Activated T-helper 1 cell treated with anti-CD3 and anti-CD28 coated beads, Interleukin-12 subunit alpha, Interleukin-12 subunit beta, Interleukin-2, Interleukin-4 antibody, amounts not matched to agents 30 ng/mL and 10 ng/mL and 1 ng/mL, durations not matched to agents 14 hours and 24 hours and 36 hours (primary cell): ENCODE data around the gene HK2. TPM values are rescaled to one million over a fixed set of nuclear protein-coding genes. Genes with fewer than 3 reads are reported as not detected.

ENCODE experiments used
- DNase-seq: peaks from one replicate; pipeline ENCODE4 v3.0.0; 2021; ENCODE audit warnings: low spot score
- H3K27ac Mint-ChIP-seq: one replicate; pipeline ENCODE4 v1.8.0; 2021; ENCODE audit warnings: mild to moderate bottlenecking, mixed read lengths
- H3K27me3 Mint-ChIP-seq: one replicate; pipeline ENCODE4 v1.8.0; 2022; ENCODE audit warnings: mild to moderate bottlenecking, moderate library complexity, mixed read lengths; ENCODE audit not compliant: insufficient read depth
- H3K36me3 Mint-ChIP-seq: one replicate; pipeline ENCODE4 v1.8.0; 2021; ENCODE audit warnings: low read depth, mixed read lengths
- H3K4me1 Mint-ChIP-seq: one replicate; pipeline ENCODE4 v1.8.0; 2021; ENCODE audit warnings: low read depth, mixed read lengths
- H3K4me3 Mint-ChIP-seq: one replicate; pipeline ENCODE4 v1.8.0; 2021; ENCODE audit warnings: mild to moderate bottlenecking, moderate library complexity, mixed read lengths
- H3K9me3 Mint-ChIP-seq: one replicate; pipeline ENCODE4 v1.8.0; 2021; ENCODE audit warnings: mixed read lengths
- intact Hi-C: fragments of 100-400 bp; cut with micrococcal nuclease; formaldehyde crosslinking; loops from one replicate; pipeline ENCODE4 v1.15.1; 2024
- total RNA-seq: library from RNA; stranded (reverse); gene quantifications from 2 replicates; pipeline ENCODE4 v1.2.3, GENCODE V29; 2022

Gene HK2
- total RNA-seq, 1 donor from 2014 or later: 94.5 TPM

DNA sequence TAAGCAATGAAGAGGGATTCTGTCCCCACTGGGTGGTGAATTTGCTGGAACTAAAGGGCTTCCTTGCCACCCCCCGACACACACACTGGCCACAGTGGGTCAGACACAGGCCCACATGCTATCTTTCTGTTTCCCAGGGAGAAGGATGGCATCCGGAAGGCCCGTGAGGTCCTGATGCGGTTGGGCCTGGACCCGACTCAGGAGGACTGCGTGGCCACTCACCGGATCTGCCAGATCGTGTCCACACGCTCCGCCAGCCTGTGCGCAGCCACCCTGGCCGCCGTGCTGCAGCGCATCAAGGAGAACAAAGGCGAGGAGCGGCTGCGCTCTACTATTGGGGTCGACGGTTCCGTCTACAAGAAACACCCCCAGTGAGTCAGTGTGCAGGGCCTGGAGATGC is 44.6 kb downstream of the HK2 start:
- Mint-ChIP-seq H3K4me1 (peaks cover 7% of the 10 kb centered on the region), H3K36me3 (peaks cover 51% of the 10 kb centered on the region), H3K27me3 (no peaks in the 10 kb centered on the region), H3K9me3 (no peaks in the 10 kb centered on the region), H3K4me3 (no peak overlapping the region), H3K27ac (no peak overlapping the region)
- intact Hi-C loops: no loop called here
- no peak for DNase-seq

- peaks cover 50% of the 10 kb centered on the region for H3K36me3 Mint-ChIP-seq
- intact Hi-C loops: no loop called here
- H3K27me3 Mint-ChIP-seq: no peaks in the 10 kb centered on the region
- no peak overlapping the region for H3K27ac Mint-ChIP-seq
- no peaks in the 10 kb centered on the region for H3K9me3 Mint-ChIP-seq
- H3K4me3 Mint-ChIP-seq: no peak overlapping the region
- DNase-seq: no peak
- H3K4me1 Mint-ChIP-seq: peaks cover 7% of the 10 kb centered on the region
Measured at GRCh38 chr2:74880054-74880728, 46.3 kb downstream of the HK2 start.

DNA sequence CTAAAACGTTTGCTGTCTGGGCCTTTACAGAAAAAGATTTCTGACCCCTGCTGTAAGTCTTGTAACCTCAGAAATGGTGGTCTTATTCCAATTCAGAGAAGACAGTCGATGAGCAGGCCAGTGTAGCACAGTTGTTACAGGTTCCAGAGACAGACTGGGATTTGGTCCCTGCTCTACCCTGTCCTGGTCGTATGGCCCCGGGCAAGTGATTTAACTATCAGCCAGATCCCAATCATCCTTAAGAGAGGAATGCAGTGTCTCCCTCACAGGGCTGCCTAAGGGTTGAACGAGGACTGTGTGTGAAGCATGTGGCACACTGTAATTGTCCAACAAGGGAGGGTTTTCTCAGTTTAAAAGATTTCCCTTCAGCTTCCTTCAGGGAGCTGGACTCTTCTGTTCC is 47.2 kb downstream of the HK2 start:
- peaks cover 4% of the 10 kb centered on the region for H3K4me1 Mint-ChIP-seq
- H3K4me3 Mint-ChIP-seq: no peak overlapping the region
- H3K36me3 Mint-ChIP-seq: peaks cover 51% of the 10 kb centered on the region
- intact Hi-C loops: no loop called here
- no peaks in the 10 kb centered on the region for H3K9me3 Mint-ChIP-seq
- no peak overlapping the region for H3K27ac Mint-ChIP-seq
- no peak for DNase-seq
- H3K27me3 Mint-ChIP-seq: no peaks in the 10 kb centered on the region

GRCh38 chr2:74881626-74882298 is 47.8 kb downstream of the HK2 start:
- no peak overlapping the region for H3K27ac Mint-ChIP-seq
- H3K9me3 Mint-ChIP-seq: no peaks in the 10 kb centered on the region
- peaks cover 50% of the 10 kb centered on the region for H3K36me3 Mint-ChIP-seq
- H3K4me3 Mint-ChIP-seq: no peak overlapping the region
- intact Hi-C loops: no loop called here
- DNase-seq: no peak
- H3K4me1 Mint-ChIP-seq: no peaks in the 10 kb centered on the region
- no peaks in the 10 kb centered on the region for H3K27me3 Mint-ChIP-seq

DNA sequence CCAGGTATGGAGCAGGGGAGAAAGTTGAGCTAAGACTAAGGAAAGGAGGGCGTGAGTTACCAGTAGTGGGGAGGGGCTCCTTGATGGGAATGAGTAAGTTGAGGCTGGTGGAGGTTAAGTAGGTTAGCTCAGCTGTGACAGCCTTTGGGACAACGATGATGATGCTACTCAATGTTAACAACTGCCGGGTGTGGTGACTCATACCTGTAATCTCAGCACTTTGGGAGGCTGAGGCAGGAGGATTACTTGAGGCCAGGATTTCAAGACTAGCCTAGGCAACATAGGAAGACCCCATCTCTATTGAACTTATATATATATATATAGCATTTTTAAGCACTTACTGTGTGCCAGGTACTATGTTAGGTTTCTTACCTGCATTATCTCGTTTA is 48.4 kb downstream of the HK2 start:
- peaks cover 51% of the 10 kb centered on the region for H3K36me3 Mint-ChIP-seq
- DNase-seq: no peak
- intact Hi-C loops: no loop called here
- no peaks in the 10 kb centered on the region for H3K4me1 Mint-ChIP-seq
- no peak overlapping the region for H3K4me3 Mint-ChIP-seq
- H3K9me3 Mint-ChIP-seq: no peaks in the 10 kb centered on the region
- H3K27me3 Mint-ChIP-seq: no peaks in the 10 kb centered on the region
- no peak overlapping the region for H3K27ac Mint-ChIP-seq

DNA sequence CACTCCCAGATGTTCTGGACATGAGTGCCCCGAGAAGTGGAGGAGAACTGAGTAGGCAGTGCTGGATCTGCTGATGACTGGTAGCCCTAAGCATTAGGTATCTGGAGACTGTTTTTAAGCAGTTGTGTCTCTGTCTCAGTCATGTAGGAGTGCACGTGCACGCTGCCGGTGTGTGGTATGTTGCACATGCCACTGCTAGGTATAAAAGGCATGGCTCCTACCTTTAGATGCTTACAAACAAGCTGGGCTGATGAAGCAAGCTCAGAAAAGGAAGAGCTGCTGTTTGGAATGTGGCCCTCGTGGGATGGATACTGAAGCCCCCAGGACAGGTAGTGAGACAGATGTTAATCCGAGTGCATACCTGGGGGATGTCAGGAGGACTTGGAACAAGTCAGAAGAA is 49.1 kb downstream of the HK2 start:
- Mint-ChIP-seq H3K27me3 (no peaks in the 10 kb centered on the region), H3K36me3 (peaks cover 51% of the 10 kb centered on the region), H3K4me3 (no peak overlapping the region), H3K27ac (peak overlapping the region; percentile 14), H3K9me3 (no peaks in the 10 kb centered on the region), H3K4me1 (no peaks in the 10 kb centered on the region)
- intact Hi-C loops: no loop called here
- DNase-seq: no peak

- Mint-ChIP-seq H3K4me3 (no peak overlapping the region), H3K9me3 (no peaks in the 10 kb centered on the region), H3K27me3 (no peaks in the 10 kb centered on the region), H3K4me1 (no peaks in the 10 kb centered on the region), H3K36me3 (peaks cover 50% of the 10 kb centered on the region), H3K27ac (no peak overlapping the region)
- intact Hi-C loops: no loop called here
- DNase-seq: no peak
Measured at GRCh38 chr2:74884118-74884762, 50.3 kb downstream of the HK2 start.

DNA sequence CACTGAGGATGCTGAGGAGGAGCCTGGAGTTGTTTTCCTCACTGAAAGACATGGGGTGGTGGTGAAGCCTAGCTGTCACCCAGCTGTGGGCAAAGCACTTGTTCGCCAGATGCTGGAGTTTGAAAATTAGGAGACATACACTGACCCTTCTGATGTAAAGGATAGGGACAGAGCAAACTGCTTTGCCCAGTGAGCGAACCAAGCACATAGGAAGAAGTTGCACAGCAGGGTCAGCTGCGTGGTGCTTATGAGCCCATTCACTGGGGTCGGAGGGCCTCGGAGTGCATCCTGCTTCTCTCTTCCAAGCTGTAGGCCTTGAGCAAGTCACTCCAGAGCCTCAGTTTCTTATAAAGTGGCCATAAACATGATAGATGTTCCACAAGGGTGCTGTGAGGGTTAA is 50.9 kb downstream of the HK2 start:
- no peak overlapping the region for H3K27ac Mint-ChIP-seq
- H3K4me1 Mint-ChIP-seq: no peaks in the 10 kb centered on the region
- H3K9me3 Mint-ChIP-seq: no peaks in the 10 kb centered on the region
- no peak for DNase-seq
- peaks cover 55% of the 10 kb centered on the region for H3K36me3 Mint-ChIP-seq
- H3K27me3 Mint-ChIP-seq: no peaks in the 10 kb centered on the region
- intact Hi-C loops: no loop called here
- H3K4me3 Mint-ChIP-seq: no peak overlapping the region

- peaks cover 67% of the 10 kb centered on the region for H3K36me3 Mint-ChIP-seq
- intact Hi-C loops: no loop called here
- no peaks in the 10 kb centered on the region for H3K4me1 Mint-ChIP-seq
- no peak for DNase-seq
- no peak overlapping the region for H3K27ac Mint-ChIP-seq
- no peaks in the 10 kb centered on the region for H3K27me3 Mint-ChIP-seq
- no peaks in the 10 kb centered on the region for H3K9me3 Mint-ChIP-seq
- H3K4me3 Mint-ChIP-seq: no peak overlapping the region
Measured at GRCh38 chr2:74886251-74886650, 52.3 kb downstream of the HK2 start.

- no peak overlapping the region for H3K27ac Mint-ChIP-seq
- no peaks in the 10 kb centered on the region for H3K4me1 Mint-ChIP-seq
- intact Hi-C loops: no loop called here
- H3K36me3 Mint-ChIP-seq: peaks cover 72% of the 10 kb centered on the region
- no peak for DNase-seq
- H3K27me3 Mint-ChIP-seq: no peaks in the 10 kb centered on the region
- no peak overlapping the region for H3K4me3 Mint-ChIP-seq
- no peaks in the 10 kb centered on the region for H3K9me3 Mint-ChIP-seq
Measured at GRCh38 chr2:74886811-74887210, 52.9 kb downstream of the HK2 start.

- H3K27ac Mint-ChIP-seq: no peak overlapping the region
- no peak overlapping the region for H3K4me3 Mint-ChIP-seq
- DNase-seq: no peak
- peaks cover 74% of the 10 kb centered on the region for H3K36me3 Mint-ChIP-seq
- no peaks in the 10 kb centered on the region for H3K27me3 Mint-ChIP-seq
- H3K4me1 Mint-ChIP-seq: no peaks in the 10 kb centered on the region
- intact Hi-C loops: no loop called here
- H3K9me3 Mint-ChIP-seq: no peaks in the 10 kb centered on the region
Measured at GRCh38 chr2:74887445-74887951, 53.6 kb downstream of the HK2 start.

DNA sequence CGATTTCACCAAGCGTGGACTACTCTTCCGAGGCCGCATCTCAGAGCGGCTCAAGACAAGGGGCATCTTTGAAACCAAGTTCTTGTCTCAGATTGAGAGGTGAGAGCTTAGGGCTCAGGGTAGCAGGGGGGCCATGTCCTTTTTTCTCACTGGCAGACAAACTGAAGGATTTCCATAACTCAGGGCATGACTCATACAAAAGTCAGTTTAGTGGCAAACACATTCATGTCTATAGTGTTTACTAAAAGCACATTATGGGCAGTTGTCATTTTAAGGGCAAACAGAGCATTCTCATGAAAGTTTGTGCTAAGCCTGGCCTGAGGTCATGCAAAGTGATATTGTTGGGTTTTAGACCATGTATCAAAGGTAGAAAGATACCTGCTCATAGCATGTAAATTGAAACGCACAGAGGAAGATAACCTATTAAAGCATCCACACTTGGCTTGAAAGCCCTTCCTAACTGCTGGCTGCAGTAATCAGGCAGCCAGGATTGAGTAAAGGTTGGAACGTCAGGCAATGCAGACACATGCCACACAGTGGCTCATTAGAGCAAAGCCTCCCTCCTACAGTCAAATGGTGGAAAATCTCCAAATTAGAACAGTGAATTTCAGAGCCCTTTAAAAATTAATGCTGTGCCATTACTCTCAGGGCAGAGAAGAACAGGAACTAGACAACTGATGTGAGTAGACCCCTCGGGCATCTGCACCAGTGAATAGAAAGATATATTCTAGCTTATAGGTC is 54.2 kb downstream of the HK2 start:
- intact Hi-C loops: no loop called here
- H3K4me3 Mint-ChIP-seq: no peak overlapping the region
- no peaks in the 10 kb centered on the region for H3K27me3 Mint-ChIP-seq
- H3K27ac Mint-ChIP-seq: no peak overlapping the region
- H3K4me1 Mint-ChIP-seq: no peaks in the 10 kb centered on the region
- H3K36me3 Mint-ChIP-seq: peaks cover 76% of the 10 kb centered on the region
- no peak for DNase-seq
- H3K9me3 Mint-ChIP-seq: no peaks in the 10 kb centered on the region

DNA sequence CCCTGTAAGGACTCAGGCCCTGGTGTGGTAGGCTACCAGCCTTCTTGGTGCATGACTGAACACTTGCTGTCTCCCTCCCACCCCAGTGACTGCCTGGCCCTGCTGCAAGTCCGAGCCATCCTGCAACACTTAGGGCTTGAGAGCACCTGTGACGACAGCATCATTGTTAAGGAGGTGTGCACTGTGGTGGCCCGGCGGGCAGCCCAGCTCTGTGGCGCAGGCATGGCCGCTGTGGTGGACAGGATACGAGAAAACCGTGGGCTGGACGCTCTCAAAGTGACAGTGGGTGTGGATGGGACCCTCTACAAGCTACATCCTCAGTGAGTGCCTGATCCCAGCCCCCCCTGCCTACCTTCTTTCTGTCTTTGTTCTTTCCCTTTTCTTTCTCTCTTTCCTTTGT is 55.2 kb downstream of the HK2 start:
- no peak overlapping the region for H3K27ac Mint-ChIP-seq
- DNase-seq: no peak
- no peaks in the 10 kb centered on the region for H3K9me3 Mint-ChIP-seq
- H3K4me3 Mint-ChIP-seq: no peak overlapping the region
- H3K27me3 Mint-ChIP-seq: no peaks in the 10 kb centered on the region
- H3K36me3 Mint-ChIP-seq: peaks cover 82% of the 10 kb centered on the region
- H3K4me1 Mint-ChIP-seq: no peaks in the 10 kb centered on the region
- intact Hi-C loops: no loop called here
